GM21717 (cell line): ENCODE measurements around the gene MYLK.

ENCODE experiments used
- ATAC-seq: cut with Tn5 transposase; IDR thresholded peaks from one replicate; pipeline ENCODE4 v1.9.1; 2021; ENCODE audit warnings: mild to moderate bottlenecking, moderate library complexity; ENCODE audit not compliant: unreplicated experiment

MYLK gene

DNA sequence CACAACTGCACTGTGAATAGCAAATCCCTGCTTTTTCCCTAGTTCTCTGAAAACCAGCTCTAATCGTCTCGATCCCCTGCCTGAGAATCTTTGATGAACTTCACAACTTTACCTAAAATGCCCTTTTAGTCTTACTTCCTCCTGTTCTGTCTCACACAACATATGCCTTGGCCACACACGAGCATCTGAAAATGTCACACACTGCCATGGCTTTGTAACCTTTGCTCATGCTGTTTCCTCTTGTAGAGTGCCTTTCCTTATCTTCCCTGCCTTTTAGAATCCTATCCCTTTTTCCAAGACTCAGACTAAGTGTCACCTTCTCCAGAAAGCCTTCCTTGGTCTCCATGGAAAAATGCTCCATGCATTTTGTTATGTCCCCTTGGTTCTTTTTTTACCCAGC, 227.9 kb downstream of the MYLK start:
- ATAC-seq = no peak

DNA sequence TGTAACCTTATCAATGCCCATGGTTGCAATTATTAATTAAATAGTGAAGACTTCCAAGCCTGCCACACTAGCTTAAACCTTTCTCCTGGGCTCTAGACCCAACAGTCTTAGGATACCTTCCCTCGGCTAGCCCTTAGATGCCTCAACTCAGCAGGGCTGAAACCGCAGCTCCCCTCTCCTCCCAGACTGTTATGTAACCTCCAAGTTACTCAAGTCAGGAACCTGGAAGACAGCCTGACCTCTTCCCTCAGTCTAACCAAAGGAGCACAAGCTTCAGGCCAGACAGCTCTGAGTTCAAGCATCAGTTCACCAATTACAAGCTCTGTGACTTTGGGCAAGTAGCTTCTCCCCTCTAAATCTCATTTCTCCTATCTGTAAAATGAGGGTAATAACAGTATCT, 228.7 kb downstream of the MYLK start:
- ATAC-seq = no peak

DNA sequence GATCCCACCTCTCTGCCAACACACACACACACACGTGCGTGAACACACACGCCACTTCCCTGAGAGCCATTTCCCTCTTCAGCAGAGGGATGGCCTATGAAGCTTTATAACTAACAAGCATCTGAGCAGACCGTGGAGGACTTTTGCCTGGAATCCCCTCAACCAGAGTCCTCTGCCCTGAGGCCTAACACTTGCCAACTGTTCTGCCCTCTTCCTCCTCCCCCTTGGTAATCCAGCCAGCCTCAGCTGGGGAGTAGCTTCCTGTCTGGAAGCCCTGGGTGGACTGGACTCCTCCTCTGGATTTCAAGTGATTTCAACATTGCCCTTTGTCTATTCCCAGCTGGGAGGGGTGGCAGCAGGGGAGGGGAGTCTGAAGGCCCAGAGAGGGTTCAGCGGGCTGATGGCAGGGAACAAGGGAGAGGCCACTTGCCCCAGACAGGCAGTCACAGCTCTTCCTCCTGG, 230.9 kb downstream of the MYLK start:
- ATAC-seq = no peak

DNA sequence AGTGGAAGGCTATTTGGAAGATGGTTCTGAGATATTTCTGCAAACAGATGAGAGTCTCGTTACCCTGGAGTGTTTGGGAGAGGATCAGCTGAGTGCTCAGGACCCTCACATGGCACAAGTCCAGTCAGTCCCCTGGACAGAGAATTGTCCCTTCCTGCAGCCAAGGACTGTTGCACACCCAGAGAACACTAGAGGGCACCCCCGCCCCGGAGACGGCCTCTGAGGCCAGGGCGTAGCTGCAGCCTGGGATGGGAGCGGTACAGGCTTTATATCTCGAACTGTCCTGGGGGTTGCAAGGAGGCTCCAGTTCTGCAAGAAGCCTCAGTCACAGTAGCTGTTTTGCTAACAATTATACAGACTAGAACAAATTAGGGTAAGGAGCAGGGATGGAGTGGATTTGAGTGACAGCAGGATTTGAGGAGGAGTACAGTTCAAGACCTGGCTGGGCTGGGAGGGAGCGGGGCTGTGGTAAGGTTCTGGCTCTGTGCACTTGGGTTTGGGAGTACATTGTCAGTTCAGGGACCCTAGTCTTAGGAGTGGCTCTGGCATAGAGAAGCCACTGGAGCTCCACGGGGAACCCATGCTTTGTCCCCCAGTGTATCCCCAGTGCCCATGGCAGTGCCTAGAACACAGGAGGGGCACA, 231.7 kb downstream of the MYLK start:
- no peak for ATAC-seq

DNA sequence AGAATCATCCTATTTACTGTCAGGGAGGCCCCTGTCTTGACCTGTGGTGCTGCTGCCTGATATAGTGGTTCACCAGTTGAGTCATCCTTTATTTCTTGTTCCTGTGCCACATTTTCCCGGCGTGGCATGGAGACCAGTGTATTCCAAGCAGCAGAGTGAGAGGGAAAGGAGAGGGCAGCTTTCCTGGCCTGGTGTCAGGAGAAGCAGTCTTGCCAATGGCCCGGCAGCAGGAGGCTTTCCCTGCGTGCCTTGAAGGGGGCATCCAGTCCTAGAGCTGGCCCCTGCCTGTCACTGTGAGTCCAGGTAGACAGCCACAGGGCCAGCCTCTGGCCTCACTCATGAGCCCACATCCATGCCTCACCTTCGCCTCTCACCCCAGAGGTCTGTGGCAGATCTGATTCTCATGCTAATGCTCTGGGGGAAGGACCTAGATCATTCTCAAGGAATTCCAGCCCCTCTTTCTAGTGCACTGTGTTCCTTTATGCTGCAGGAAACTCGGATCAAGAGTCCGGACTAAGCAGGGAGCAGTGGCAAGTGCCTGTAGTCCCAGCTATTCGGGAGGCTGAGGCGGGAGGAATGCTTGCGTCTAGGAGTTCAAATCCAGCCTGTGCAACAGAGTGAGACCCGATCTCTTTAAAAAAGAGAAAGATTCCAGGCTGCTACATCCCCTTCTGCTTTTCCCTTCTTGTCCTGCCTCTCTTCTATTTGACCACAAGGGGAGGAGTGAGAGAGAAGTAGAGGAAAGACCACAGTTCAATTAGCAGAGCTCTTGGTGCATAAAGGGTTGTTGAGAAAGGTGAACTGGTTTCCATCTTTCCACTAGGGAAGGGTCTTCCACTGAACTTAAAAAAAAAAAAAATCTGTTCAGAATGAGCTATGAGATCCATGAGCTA, 232.4 kb downstream of the MYLK start:
- ATAC-seq = no peak

DNA sequence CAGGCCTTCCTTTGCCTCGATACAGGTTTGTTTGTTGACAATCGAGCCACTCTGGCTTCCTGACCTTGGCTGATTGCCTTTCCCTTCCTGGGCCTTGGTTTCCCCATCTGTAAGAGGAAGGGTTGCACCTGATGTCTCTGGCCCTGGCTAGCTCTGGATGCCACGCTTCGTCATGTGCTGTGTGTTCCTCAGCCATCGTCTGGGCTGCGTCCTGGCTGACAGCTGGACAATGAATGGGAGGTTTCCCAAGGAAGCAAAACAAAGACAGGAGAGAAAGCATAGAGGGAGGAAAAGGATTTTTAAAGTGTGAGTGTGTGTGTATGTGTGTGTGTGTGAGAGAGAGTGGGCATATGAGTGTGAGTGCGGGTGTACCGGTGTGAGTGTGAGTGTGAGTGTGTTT, 234.0 kb downstream of the MYLK start:
- no peak for ATAC-seq

DNA sequence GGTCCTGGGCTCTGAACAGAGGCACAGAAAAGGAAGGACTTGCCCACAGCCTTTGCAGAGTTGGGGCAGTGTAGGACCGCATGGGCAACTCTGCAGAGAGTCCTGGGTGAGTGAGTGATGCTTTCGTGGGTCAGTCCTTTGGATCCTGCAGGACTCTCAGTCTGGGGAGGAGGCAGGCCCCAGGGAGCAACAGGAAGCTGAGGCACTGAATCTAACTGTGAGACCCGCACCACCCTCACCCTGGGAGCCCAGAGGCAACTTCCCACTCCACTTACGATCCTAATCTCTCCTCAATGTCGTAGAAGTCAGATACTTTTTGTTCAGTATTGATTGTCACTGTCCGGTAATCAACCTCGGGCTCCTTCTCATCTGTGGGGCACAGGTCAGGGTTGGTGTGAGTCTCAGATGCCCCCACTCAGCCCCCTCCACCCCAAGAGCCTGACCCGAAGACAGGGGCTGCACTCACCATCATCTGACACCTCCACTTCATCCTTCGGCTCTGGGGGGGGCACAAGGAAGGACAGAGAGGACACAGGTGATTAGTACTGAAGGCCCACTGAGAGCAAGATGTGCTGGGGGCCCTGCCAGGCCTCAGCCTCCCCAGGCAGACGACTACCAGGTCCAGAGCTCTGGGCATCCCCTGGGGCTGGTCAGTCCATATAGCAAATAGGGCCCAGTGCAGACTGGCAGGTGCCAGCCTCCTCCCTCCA, 235.3 kb downstream of the MYLK start:
- no peak for ATAC-seq

DNA sequence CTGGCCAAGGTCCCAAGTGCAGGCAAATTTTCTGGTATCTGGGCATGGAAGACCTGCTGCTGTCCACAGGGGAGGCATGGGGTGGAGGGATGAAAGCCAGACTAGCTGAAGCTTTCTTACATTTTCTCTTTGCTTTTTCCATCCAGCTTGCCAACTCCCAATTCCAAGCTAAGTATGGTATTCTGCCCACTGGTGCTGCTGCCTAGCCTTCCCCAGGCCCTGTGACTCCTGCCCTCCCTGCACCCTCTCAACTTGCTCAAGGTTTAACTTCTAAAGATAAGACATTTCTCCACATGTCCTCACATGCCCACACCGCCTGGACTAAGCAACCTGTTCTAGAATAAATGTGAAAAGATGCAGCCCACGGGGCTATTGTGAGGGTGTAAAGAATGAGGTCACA, 239.8 kb downstream of the MYLK start:
- ATAC-seq = no peak

DNA sequence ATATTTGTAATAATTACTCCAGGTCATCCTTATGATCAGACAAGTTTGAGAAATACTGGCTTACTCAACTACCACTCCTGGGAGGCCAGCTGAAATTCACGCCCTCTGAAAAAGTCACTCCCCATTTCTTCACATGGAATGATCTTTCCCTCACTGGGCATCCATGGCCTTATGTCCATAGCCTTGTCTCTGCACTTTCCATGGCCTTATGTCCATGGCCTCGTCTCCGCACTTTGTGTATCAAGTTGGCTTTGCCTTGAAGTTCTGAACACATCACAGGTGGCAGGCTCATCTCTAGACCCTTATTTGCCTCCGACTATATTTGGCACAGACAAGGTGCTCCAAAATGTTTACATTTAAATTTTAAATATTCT, 241.2 kb downstream of the MYLK start:
- no peak for ATAC-seq

DNA sequence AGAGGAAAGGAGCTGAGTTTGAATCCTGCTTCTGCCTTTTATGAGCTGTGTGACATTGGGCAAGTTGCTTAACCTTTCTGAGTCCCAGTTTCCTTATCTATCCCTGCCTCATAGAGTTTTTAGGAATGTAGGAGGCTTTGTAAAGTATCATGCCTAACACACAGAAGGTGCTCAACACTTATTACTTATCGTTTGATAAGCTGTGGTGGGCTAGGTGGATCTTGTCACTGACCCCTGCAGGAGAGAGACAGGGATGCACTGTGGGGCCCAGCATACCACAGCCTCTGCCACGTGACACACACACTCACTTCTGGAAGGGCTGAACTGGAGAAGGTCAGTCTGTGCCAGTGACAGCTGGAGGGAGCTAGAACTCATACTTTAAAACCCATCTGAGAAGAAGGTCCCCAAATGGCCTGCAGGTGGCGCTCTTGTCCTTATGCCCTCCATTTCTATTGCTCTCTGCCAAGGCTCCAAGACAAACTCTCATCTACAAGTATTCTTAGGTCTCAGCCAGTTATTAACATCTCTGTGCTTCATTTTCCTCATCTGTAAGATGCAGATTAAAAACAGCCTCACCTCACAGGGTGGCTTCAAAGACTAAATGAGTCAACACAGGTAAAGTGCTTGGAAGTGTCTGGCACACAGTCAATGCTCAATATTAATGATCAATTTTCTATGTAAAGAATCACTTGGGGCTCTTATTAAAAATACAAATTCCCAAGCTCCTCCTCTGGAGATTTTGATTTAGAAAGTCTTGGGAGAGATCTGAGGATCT, 241.8 kb downstream of the MYLK start:
- peak; percentile 71 for ATAC-seq

DNA sequence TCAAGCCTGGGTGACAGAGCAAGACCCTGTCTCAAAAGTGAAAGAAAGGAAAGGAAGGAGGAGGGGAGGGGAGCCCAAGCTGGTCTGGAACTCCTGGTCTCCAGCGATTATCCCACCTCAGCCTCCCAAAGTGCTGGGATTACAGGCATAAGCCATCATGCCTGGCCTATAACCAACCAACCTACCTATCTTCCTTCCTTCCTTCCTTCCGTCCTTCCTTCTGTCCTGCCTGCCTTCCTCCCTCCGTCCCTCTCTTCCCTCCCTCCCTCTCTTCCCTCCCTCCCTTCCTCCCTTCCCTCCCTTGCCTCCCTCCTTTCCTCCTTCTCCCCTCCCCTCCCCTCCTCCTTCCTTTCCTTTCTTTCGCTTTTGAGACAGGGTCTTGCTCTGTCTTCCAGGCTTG, 242.6 kb downstream of the MYLK start:
- ATAC-seq = no peak

DNA sequence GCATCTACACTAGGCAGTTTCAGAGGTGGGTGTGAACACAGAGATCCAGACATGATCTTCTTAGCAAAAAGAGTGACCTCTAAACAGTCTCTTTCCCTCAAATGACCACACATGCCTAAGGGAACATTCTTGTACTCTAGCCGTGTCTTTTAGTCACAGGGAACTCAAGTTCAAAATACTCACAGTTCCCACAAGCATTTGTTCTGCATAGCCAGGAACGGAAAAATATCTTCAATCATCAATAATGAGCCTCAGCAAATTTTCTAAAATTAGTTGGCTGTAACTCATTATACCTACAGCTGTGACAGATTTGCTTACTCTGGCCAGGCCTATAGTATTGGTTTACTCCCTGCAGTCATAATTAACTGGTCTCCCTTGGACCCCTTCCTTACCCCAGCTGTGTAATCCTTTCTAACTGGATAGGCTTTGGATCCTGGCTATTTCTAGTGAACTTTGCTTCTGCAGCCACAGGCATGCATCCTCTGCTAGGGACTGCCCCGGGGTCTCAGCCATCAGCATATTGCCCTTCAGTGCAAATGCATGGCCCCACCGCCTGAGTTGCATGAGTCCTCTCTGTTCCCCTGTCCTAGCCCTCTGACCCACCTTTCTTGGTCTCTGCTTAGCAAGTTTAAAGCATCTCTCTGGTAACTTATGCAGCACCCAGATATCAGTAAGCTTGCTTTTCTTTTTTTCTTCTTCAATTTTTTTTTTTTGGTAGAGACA, 243.2 kb downstream of the MYLK start:
- ATAC-seq = no peak

DNA sequence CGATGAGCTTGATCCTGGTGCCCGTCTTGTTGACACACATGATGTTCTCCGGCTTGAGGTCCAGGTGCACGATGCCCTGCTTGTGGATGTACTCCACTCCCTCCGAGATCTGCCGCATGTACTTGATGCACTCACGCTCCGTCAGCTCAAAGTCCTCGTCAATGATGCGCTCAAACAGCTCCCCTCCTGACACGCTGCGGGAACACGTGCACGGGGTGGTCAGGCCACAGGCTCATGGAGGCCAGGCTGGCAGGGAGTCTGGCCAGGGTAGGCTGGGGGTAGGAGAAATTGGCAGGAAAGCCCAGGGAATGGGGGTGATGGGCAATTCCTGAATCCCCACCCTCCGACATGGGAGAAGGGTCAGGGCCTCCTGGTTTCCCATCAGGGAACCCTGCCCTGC, 243.8 kb downstream of the MYLK start:
- ATAC-seq = no peak

DNA sequence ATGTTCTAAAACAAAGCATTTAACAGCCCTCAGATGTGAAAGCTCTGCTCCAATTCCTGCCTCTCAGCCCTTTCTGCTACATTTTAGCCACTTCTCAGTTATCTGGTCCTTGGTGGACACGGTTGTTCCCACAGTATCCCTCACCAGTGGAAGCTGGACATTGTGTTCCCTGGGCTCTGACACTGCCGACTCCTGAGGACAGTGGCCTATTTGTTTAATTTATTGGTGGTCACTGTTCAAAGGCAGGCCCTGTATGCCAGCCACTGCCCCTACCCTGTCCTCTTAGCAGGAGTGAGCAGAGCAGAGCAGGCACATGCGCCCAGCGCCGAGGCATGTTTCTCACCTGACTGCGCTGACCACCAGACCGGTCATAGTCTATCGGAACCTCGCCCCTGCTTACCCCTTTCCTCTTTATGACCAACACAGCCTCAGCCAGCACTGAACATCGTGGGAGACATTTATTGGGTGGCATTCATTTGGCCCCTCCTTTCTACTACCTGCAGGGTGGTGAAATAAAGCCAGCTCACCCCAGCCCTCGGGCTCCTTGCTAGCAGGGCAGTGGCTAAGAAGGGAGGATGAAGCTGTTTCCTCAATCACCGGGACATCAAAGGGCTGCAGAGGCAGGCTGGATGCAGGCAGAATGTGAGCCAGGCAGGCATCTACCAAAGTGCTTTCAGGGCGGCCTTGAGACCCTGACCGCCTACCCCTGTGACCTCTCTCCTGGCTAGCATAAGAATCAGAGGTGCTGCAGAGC, 245.0 kb downstream of the MYLK start:
- ATAC-seq = no peak

DNA sequence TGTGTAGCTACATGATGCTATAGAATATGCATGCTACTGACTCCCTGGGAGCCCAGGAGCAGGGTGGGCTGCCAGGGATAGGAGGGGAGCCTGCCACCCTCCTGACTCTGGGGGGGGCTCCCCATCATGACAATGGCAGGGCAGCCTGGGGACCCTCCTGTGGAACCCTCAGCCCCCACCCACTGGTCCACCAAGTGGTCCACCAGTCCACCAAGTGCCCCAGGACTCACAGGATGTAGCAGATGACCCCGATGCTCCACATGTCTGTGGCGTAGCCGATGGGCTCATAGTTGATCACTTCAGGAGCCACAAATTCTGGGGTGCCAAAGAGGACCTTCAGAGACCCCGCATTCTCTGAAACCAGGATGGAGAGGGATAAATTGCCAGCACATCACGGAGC, 246.3 kb downstream of the MYLK start:
- ATAC-seq = no peak

DNA sequence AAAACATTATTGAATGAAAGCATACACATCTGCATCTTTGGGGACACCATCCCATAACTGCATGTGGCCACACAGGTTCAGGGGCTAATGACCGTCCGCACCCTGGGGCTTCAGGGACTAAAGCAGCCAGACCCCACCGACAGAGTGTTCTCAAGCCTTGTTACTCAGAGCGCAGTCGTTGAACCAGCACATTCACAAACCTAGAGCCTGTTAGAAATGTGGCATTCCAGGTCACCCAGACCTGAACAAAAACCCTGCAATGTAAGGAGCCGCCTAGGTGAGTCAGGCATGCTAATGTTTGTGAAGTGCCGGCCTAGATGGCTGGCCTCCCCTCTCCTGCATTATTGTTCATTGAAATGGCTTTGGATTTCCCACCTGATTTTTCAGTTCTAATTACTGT, 247.0 kb downstream of the MYLK start:
- no peak for ATAC-seq

DNA sequence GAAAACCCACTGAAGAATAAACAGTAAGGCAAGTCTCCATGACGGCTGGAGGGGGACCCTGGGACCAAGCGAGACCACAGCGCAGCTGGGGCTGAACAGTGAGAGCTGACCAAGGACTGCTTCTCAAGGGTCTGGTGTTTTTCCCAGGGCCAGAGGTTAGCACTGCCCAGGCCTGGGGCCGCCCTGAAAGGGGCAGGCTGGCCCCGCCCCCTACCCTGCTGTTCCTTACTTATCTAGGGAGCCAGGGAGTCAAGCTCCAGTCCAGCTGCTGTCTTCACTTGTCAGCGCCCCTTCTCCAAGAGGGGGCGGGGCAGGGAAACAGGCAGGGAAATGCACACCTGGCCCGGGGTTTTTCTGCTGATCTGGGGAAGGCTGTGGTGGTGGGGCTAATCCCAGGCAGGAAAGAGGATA, 247.7 kb downstream of the MYLK start:
- ATAC-seq = no peak

DNA sequence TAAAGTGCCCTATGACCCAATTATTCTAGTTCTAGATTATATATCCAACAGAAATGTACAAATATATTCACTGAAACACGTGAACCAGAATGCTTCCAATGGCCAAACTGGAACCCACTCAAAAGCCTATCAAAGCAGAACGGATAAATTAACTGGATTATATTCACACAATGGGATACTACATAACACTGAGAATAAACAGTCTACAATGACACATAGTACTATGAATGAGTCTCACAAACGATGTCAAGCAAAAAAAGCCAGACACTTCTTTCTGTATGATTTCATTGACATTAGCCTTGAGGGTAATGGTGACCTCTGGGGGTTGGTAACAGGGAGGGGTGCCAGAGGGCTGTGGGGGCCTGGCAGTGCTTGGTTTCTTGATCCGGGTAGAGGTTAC, 248.4 kb downstream of the MYLK start:
- no peak for ATAC-seq

DNA sequence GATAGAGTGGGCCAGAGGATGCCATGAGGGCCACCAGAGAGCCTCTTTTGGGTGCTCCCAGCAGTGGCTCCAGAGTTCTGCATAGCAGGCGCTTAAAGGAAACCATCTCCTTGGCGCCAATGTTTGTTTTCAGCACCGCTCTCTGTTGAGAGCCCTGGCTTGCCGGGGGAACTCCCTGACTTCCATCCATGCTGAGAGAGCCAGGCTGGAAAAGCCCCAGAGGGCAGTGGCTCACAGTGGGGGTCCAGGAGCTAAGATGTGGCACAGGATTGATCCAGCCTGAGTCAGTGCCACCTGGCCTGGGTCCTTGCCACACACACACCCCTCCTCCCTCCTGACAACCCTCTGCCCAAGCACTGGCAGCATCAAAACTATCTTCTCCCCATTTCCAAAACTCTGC, 248.9 kb downstream of the MYLK start:
- ATAC-seq = no peak
